GM23338 (cell line): ENCODE measurements around the gene PTPRZ1. TPM values are rescaled to one million over a fixed set of nuclear protein-coding genes. Genes with fewer than 3 reads are reported as not detected.
A peak's percentile ranks its signal among the peaks of the same experiment; 100 is the strongest.

ENCODE experiments used
- ATAC-seq: fragments of 200-7000 bp; cut with Tn5 transposase; 3 replicates; pipeline ENCODE4 v1.9.1; 2020
- DNase-seq: peaks from one replicate; pipeline ENCODE4 v3.0.0-alpha.2; 2015; ENCODE audit warnings: low spot score
- H2AFZ ChIP-seq: fragments of 200-600 bp; sonication (generic); 2 replicates; pipeline ENCODE4 v1.8.0; 2016; ENCODE audit warnings: antibody characterized with exemption, mild to moderate bottlenecking, moderate library complexity
- H3F3A ChIP-seq: fragments of 200-600 bp; sonication (generic); replicated peaks from 2 replicates; pipeline ENCODE4 v1.8.0; 2017; ENCODE audit warnings: antibody characterized with exemption, mixed run types, low read depth
- H3K27ac ChIP-seq: fragments of 200-600 bp; sonication (generic); 2 replicates; pipeline ENCODE4 v1.6.1; 2016; ENCODE audit warnings: low read depth
- H3K27me3 ChIP-seq: fragments of 200-600 bp; sonication (generic); 2 replicates; pipeline ENCODE4 v1.8.0; 2016; ENCODE audit warnings: mild to moderate bottlenecking, mixed run types, moderate library complexity; ENCODE audit not compliant: insufficient read depth
- H3K36me3 ChIP-seq: fragments of 200-600 bp; sonication (generic); 2 replicates; pipeline ENCODE4 v1.8.0; 2016; ENCODE audit warnings: mild to moderate bottlenecking; ENCODE audit not compliant: insufficient read depth
- H3K4me1 ChIP-seq: fragments of 200-600 bp; sonication (generic); 2 replicates; pipeline ENCODE4 v1.8.0; 2016; ENCODE audit warnings: mild to moderate bottlenecking, moderate library complexity; ENCODE audit not compliant: insufficient read depth
- H3K4me2 ChIP-seq: fragments of 200-600 bp; sonication (generic); 2 replicates; pipeline ENCODE4 v1.7.1; 2017; ENCODE audit warnings: mixed run types
- H3K4me3 ChIP-seq: fragments of 200-600 bp; sonication (generic); 2 replicates; pipeline ENCODE4 v1.6.1; 2016; ENCODE audit warnings: mixed run types
- H3K79me2 ChIP-seq: fragments of 200-600 bp; sonication (generic); replicated peaks from 2 replicates; pipeline ENCODE4 v1.8.0; 2017; ENCODE audit warnings: mild to moderate bottlenecking; ENCODE audit not compliant: insufficient read depth
- H3K9me2 ChIP-seq: fragments of 200-600 bp; sonication (generic); 2 replicates; pipeline ENCODE4 v1.8.0; 2017; ENCODE audit not compliant: insufficient read depth
- H4K20me1 ChIP-seq: fragments of 200-600 bp; sonication (generic); replicated peaks from 2 replicates; pipeline ENCODE4 v1.8.0; 2017; ENCODE audit warnings: mild to moderate bottlenecking; ENCODE audit not compliant: insufficient read depth
- H3K27ac Mint-ChIP-seq: 2 replicates; pipeline ENCODE4 v1.8.0; 2020; ENCODE audit warnings: inconsistent platforms, mild to moderate bottlenecking, moderate library complexity, mixed read lengths
- H3K27me3 Mint-ChIP-seq: 3 replicates; pipeline ENCODE4 v1.8.0; 2022; ENCODE audit warnings: low read depth, mild to moderate bottlenecking, moderate library complexity, mixed read lengths, inconsistent platforms; ENCODE audit not compliant: insufficient read depth, poor library complexity
- H3K36me3 Mint-ChIP-seq: 3 replicates; pipeline ENCODE4 v1.8.0; 2021; ENCODE audit warnings: low read depth, mild to moderate bottlenecking, inconsistent platforms, moderate library complexity, mixed read lengths
- H3K4me1 Mint-ChIP-seq: 3 replicates; pipeline ENCODE4 v1.8.0; 2020; ENCODE audit warnings: mild to moderate bottlenecking, inconsistent platforms, mixed read lengths
- H3K4me3 Mint-ChIP-seq: 3 replicates; pipeline ENCODE4 v1.8.0; 2021; ENCODE audit warnings: moderate library complexity, mild to moderate bottlenecking, inconsistent platforms, mixed read lengths
- H3K9me3 Mint-ChIP-seq: 3 replicates; pipeline ENCODE4 v1.8.0; 2020; ENCODE audit warnings: moderate library complexity, mild to moderate bottlenecking, inconsistent platforms, mixed read lengths
- CREB1 ChIP-seq: fragments of 250-450 bp; sonication (Bioruptor Pico); IDR thresholded peaks from 2 replicates; pipeline ENCODE4 v1.5.0; 2020; ENCODE audit warnings: low read depth, mild to moderate bottlenecking, moderate library complexity
- EZH2 ChIP-seq: fragments of 200-600 bp; sonication (generic); IDR thresholded peaks from one replicate; pipeline ENCODE4 v1.8.0; 2017; ENCODE audit warnings: antibody characterized with exemption, mild to moderate bottlenecking, low read depth; ENCODE audit not compliant: unreplicated experiment
- EZH2phosphoT487 ChIP-seq: fragments of 200-600 bp; sonication (generic); IDR thresholded peaks from one replicate; pipeline ENCODE4 v1.8.1; 2018; ENCODE audit warnings: antibody characterized with exemption; ENCODE audit not compliant: unreplicated experiment
- JUNB ChIP-seq: IDR thresholded peaks from one replicate; pipeline ENCODE4 v1.6.1; 2016; ENCODE audit warnings: antibody characterized with exemption; ENCODE audit not compliant: unreplicated experiment
- NANOG ChIP-seq: IDR thresholded peaks from 2 replicates; pipeline ENCODE4 v1.6.1; 2016; ENCODE audit warnings: antibody characterized with exemption, borderline replicate concordance
- POLR2AphosphoS5 ChIP-seq: IDR thresholded peaks from 2 replicates; pipeline ENCODE4 v1.6.1; 2016; ENCODE audit warnings: antibody characterized with exemption, low read depth
- STAT1 ChIP-seq: IDR thresholded peaks from one replicate; pipeline ENCODE4 v1.6.1; 2016; ENCODE audit warnings: antibody characterized with exemption; ENCODE audit not compliant: unreplicated experiment
- ZNF114 ChIP-seq: fragments of 250-450 bp; sonication (Bioruptor Pico); IDR thresholded peaks from 2 replicates; pipeline ENCODE4 v1.5.0; 2020; ENCODE audit warnings: mild to moderate bottlenecking, moderate library complexity
- ZNF331 ChIP-seq: fragments of 250-450 bp; sonication (Bioruptor Pico); IDR thresholded peaks from 2 replicates; pipeline ENCODE4 v1.5.0; 2020; ENCODE audit warnings: low read depth, mild to moderate bottlenecking, moderate library complexity
- polyA plus RNA-seq: library from polyadenylated mRNA; unstranded; fragments of >200 nt; fragmentation: Nextera tagmentation; extraction: Ambion mirVana; gene quantifications from 2 replicates; pipeline ENCODE4 v1.2.1, GENCODE V29; 2016
- total RNA-seq: library from RNA; depleted of rRNA; stranded (reverse); fragments of >200 nt; shearing (Covaris generic); gene quantifications from 2 replicates; pipeline ENCODE4 v1.2.3, GENCODE V29; 2014
- TF ChIP-seq, protein P1 (sequence below): fragments of 250-450 bp; sonication (Bioruptor Pico); IDR thresholded peaks from 2 replicates; pipeline ENCODE4 v1.5.0; 2020; ENCODE audit warnings: mild to moderate bottlenecking, moderate library complexity
- TF ChIP-seq, protein P2 (sequence below): IDR thresholded peaks from one replicate; pipeline ENCODE4 v1.6.1; 2018; ENCODE audit warnings: antibody characterized with exemption; ENCODE audit not compliant: unreplicated experiment
- TF ChIP-seq, protein P3 (sequence below), 2 experiments: fragments of 200-600 bp in 1 of 2; sonication (generic) in 1 of 2; conservative IDR thresholded peaks; 2 replicates each; pipeline versions ENCODE4 v1.5.1 to v1.6.1; 2016 to 2017; ENCODE audit warnings: antibody characterized with exemption in 2 of 2, low read depth in 2 of 2, mild to moderate bottlenecking in 2 of 2, moderate library complexity in 1 of 2
- TF ChIP-seq, protein P4 (sequence below): IDR thresholded peaks from 2 replicates; pipeline ENCODE4 v1.6.1; 2016; ENCODE audit warnings: antibody characterized with exemption

The PTPRZ1 gene
- total and polyA plus RNA-seq, 2 experiments from 2014 or later, result 160 to 230 TPM

DNA sequence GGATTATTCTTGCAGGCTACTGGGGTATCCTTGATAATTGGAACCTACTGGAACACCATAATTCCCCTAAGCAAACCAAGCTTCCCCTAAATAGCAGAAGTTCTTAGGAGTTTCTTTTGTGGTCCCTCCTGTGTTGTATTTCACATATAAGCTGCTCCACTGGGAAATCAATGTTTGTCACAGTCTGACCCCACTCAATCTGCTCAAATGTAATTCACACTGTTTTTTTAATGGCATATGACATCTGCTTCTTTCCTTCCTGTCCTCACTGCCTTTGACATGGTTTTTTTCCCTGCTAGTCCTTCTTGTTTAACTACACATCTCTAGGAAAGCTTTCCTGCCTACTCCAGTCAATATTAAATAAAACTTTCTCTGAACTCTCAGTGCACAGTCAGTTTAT, 1.8 kb upstream of the PTPRZ1 start:
- H3K4me1 Mint-ChIP-seq, result peaks cover 27% of the 10 kb centered on the region
- ATAC-seq (no peak), DNase-seq (no peak)
- H3K4me2 ChIP-seq, result no peak overlapping the region
- H3K79me2 ChIP-seq, result peaks cover 32% of the 10 kb centered on the region
- H3K36me3 Mint-ChIP-seq, result peaks cover 26% of the 10 kb centered on the region; the same call in 2 of the 3 replicates
- no peaks in the 10 kb centered on the region for H3K36me3 ChIP-seq
- H3K27me3 Mint-ChIP-seq, result peaks cover 4% of the 10 kb centered on the region
- TF ChIP-seq EZH2phosphoT487 (no peak), EZH2 (no peak), ZNF114 (no peak), ZNF331 (CRISPR knock-in tag) (no peak), NANOG (no peak), POLR2AphosphoS5 (no peak), STAT1 (no peak), JUNB (no peak), CREB1 (CRISPR knock-in tag) (no peak)
- TF ChIP-seq, protein P1, sequence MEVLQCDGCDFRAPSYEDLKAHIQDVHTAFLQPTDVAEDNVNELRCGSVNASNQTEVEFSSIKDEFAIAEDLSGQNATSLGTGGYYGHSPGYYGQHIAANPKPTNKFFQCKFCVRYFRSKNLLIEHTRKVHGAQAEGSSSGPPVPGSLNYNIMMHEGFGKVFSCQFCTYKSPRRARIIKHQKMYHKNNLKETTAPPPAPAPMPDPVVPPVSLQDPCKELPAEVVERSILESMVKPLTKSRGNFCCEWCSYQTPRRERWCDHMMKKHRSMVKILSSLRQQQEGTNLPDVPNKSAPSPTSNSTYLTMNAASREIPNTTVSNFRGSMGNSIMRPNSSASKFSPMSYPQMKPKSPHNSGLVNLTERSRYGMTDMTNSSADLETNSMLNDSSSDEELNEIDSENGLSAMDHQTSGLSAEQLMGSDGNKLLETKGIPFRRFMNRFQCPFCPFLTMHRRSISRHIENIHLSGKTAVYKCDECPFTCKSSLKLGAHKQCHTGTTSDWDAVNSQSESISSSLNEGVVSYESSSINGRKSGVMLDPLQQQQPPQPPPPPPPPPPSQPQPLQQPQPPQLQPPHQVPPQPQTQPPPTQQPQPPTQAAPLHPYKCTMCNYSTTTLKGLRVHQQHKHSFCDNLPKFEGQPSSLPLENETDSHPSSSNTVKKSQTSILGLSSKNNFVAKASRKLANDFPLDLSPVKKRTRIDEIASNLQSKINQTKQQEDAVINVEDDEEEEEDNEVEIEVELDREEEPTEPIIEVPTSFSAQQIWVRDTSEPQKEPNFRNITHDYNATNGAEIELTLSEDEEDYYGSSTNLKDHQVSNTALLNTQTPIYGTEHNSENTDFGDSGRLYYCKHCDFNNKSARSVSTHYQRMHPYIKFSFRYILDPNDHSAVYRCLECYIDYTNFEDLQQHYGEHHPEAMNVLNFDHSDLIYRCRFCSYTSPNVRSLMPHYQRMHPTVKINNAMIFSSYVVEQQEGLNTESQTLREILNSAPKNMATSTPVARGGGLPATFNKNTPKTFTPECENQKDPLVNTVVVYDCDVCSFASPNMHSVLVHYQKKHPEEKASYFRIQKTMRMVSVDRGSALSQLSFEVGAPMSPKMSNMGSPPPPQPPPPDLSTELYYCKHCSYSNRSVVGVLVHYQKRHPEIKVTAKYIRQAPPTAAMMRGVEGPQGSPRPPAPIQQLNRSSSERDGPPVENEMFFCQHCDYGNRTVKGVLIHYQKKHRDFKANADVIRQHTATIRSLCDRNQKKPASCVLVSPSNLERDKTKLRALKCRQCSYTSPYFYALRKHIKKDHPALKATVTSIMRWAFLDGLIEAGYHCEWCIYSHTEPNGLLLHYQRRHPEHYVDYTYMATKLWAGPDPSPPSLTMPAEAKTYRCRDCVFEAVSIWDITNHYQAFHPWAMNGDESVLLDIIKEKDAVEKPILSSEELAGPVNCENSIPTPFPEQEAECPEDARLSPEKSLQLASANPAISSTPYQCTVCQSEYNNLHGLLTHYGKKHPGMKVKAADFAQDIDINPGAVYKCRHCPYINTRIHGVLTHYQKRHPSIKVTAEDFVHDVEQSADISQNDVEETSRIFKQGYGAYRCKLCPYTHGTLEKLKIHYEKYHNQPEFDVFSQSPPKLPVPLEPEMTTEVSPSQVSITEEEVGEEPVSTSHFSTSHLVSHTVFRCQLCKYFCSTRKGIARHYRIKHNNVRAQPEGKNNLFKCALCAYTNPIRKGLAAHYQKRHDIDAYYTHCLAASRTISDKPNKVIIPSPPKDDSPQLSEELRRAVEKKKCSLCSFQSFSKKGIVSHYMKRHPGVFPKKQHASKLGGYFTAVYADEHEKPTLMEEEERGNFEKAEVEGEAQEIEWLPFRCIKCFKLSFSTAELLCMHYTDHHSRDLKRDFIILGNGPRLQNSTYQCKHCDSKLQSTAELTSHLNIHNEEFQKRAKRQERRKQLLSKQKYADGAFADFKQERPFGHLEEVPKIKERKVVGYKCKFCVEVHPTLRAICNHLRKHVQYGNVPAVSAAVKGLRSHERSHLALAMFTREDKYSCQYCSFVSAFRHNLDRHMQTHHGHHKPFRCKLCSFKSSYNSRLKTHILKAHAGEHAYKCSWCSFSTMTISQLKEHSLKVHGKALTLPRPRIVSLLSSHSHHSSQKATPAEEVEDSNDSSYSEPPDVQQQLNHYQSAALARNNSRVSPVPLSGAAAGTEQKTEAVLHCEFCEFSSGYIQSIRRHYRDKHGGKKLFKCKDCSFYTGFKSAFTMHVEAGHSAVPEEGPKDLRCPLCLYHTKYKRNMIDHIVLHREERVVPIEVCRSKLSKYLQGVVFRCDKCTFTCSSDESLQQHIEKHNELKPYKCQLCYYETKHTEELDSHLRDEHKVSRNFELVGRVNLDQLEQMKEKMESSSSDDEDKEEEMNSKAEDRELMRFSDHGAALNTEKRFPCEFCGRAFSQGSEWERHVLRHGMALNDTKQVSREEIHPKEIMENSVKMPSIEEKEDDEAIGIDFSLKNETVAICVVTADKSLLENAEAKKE, result no peak
- TF ChIP-seq, protein P2, sequence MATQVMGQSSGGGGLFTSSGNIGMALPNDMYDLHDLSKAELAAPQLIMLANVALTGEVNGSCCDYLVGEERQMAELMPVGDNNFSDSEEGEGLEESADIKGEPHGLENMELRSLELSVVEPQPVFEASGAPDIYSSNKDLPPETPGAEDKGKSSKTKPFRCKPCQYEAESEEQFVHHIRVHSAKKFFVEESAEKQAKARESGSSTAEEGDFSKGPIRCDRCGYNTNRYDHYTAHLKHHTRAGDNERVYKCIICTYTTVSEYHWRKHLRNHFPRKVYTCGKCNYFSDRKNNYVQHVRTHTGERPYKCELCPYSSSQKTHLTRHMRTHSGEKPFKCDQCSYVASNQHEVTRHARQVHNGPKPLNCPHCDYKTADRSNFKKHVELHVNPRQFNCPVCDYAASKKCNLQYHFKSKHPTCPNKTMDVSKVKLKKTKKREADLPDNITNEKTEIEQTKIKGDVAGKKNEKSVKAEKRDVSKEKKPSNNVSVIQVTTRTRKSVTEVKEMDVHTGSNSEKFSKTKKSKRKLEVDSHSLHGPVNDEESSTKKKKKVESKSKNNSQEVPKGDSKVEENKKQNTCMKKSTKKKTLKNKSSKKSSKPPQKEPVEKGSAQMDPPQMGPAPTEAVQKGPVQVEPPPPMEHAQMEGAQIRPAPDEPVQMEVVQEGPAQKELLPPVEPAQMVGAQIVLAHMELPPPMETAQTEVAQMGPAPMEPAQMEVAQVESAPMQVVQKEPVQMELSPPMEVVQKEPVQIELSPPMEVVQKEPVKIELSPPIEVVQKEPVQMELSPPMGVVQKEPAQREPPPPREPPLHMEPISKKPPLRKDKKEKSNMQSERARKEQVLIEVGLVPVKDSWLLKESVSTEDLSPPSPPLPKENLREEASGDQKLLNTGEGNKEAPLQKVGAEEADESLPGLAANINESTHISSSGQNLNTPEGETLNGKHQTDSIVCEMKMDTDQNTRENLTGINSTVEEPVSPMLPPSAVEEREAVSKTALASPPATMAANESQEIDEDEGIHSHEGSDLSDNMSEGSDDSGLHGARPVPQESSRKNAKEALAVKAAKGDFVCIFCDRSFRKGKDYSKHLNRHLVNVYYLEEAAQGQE, result no peak
- TF ChIP-seq, protein P3, sequence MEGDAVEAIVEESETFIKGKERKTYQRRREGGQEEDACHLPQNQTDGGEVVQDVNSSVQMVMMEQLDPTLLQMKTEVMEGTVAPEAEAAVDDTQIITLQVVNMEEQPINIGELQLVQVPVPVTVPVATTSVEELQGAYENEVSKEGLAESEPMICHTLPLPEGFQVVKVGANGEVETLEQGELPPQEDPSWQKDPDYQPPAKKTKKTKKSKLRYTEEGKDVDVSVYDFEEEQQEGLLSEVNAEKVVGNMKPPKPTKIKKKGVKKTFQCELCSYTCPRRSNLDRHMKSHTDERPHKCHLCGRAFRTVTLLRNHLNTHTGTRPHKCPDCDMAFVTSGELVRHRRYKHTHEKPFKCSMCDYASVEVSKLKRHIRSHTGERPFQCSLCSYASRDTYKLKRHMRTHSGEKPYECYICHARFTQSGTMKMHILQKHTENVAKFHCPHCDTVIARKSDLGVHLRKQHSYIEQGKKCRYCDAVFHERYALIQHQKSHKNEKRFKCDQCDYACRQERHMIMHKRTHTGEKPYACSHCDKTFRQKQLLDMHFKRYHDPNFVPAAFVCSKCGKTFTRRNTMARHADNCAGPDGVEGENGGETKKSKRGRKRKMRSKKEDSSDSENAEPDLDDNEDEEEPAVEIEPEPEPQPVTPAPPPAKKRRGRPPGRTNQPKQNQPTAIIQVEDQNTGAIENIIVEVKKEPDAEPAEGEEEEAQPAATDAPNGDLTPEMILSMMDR (conservative IDR thresholded peaks at IDR 0.05; ENCODE audit: low read depth in 2 of 2), result no peak
- TF ChIP-seq, protein P4, sequence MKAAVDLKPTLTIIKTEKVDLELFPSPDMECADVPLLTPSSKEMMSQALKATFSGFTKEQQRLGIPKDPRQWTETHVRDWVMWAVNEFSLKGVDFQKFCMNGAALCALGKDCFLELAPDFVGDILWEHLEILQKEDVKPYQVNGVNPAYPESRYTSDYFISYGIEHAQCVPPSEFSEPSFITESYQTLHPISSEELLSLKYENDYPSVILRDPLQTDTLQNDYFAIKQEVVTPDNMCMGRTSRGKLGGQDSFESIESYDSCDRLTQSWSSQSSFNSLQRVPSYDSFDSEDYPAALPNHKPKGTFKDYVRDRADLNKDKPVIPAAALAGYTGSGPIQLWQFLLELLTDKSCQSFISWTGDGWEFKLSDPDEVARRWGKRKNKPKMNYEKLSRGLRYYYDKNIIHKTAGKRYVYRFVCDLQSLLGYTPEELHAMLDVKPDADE, result no peak
- H3K27me3 ChIP-seq, result no peaks in the 10 kb centered on the region
- H3K4me3 ChIP-seq, result no peak overlapping the region
- H4K20me1 ChIP-seq, result 0 out of 2 replicates have a peak, but pooled peaks cover 3% of the 10 kb centered on the region
- no peaks in the 10 kb centered on the region for H3K9me2 ChIP-seq
- H3K27ac Mint-ChIP-seq, result no peak overlapping the region
- peaks cover 7% of the 10 kb centered on the region for H3K4me1 ChIP-seq
- no peaks in the 10 kb centered on the region for H3K9me3 Mint-ChIP-seq
- H2AFZ ChIP-seq, result no peak overlapping the region
- no peaks in the 10 kb centered on the region for H3F3A ChIP-seq
- no peak overlapping the region for H3K27ac ChIP-seq
- H3K4me3 Mint-ChIP-seq, result peak overlapping the region; percentile 1; the same call in 1 of the 3 replicates
